A673 (cell line): ENCODE measurements around the gene GRB10. TPM values are rescaled to one million over a fixed set of nuclear protein-coding genes. Genes with fewer than 3 reads are reported as not detected.

Experiments
- BruUV-seq: library from RNA; stranded (reverse); fragments of 400-500 nt; replicated peaks from 2 replicates; lab custom pipeline; 2021; lab: Mats Ljungman, UMichigan
- CTCF ChIA-PET: fragments of 300-600 bp; sonication (Branson Sonifier 250); formaldehyde crosslinking; loops from one replicate; lab custom pipeline; 2022; ENCODE audit warnings: antibody characterized with exemption; lab: Charles Lee
- POLR2A ChIA-PET: fragments of 300-600 bp; sonication (Branson Sonifier 250); formaldehyde crosslinking; loops from one replicate; lab custom pipeline; 2022; ENCODE audit warnings: antibody characterized with exemption; ENCODE audit not compliant: low non-redundant PET; lab: Charles Lee
- DNase-seq: peaks from one replicate; pipeline ENCODE4 v3.0.0-alpha.2; 2015; ENCODE audit warnings: low spot score
- H3K27ac ChIP-seq: fragments of 200-600 bp; sonication (generic); 2 replicates; pipeline ENCODE4 v1.5.1; 2016; ENCODE audit warnings: mixed run types, low read depth, mild to moderate bottlenecking, mixed read lengths, antibody characterized with exemption, low read length; ENCODE audit not compliant: poor library complexity, severe bottlenecking
- H3K27me3 ChIP-seq: fragments of 200-600 bp; sonication (generic); replicated peaks from 2 replicates; pipeline ENCODE4 v1.6.1; 2017; ENCODE audit warnings: mixed run types, low read depth, mild to moderate bottlenecking, mixed read lengths, antibody characterized with exemption, low read length; ENCODE audit not compliant: insufficient read depth, poor library complexity
- H3K36me3 ChIP-seq: fragments of 200-600 bp; sonication (generic); 2 replicates; pipeline ENCODE4 v1.6.1; 2016; ENCODE audit warnings: mixed run types, mild to moderate bottlenecking, mixed read lengths, antibody characterized with exemption, low read length; ENCODE audit not compliant: insufficient read depth, poor library complexity, severe bottlenecking
- H3K4me1 ChIP-seq: fragments of 200-600 bp; sonication (generic); 2 replicates; pipeline ENCODE4 v1.6.1; 2017; ENCODE audit warnings: mixed run types, mild to moderate bottlenecking, mixed read lengths, antibody characterized with exemption, low read length; ENCODE audit not compliant: insufficient read depth, poor library complexity, severe bottlenecking
- H3K4me3 ChIP-seq: fragments of 200-600 bp; sonication (generic); 2 replicates; pipeline ENCODE4 v1.5.1; 2016; ENCODE audit warnings: low read depth, mixed run types, mild to moderate bottlenecking, mixed read lengths, low read length; ENCODE audit not compliant: poor library complexity, severe bottlenecking
- H3K9me3 ChIP-seq: fragments of 200-600 bp; sonication (generic); 2 replicates; pipeline ENCODE4 v1.6.1; 2016; ENCODE audit warnings: mixed run types, low read depth, mild to moderate bottlenecking, mixed read lengths, antibody characterized with exemption, low read length; ENCODE audit not compliant: poor library complexity, severe bottlenecking
- EZH2 ChIP-seq: fragments of 200-600 bp; sonication (generic); IDR thresholded peaks from 2 replicates; pipeline ENCODE4 v1.6.1; 2017; ENCODE audit warnings: borderline replicate concordance, low read depth, mild to moderate bottlenecking, mixed read lengths, antibody characterized with exemption, low read length; ENCODE audit not compliant: poor library complexity, severe bottlenecking
- intact Hi-C: fragments of 100-400 bp; cut with micrococcal nuclease; formaldehyde crosslinking; loops from one replicate; pipeline ENCODE4 v1.10.0; 2022; ENCODE audit not compliant: unreplicated experiment
- total RNA-seq: library from RNA; stranded (reverse); gene quantifications from 2 replicates; pipeline ENCODE4 v1.2.3, GENCODE V29; 2021
- TF ChIP-seq, protein P1 (sequence below): fragments of 300-800, 200-600 bp; sonication (generic); conservative IDR thresholded peaks from 2 replicates; pipeline ENCODE4 v1.5.1; 2017; ENCODE audit warnings: low read depth, mild to moderate bottlenecking, antibody characterized with exemption, low read length, moderate library complexity, mixed read lengths

The GRB10 gene
- total RNA-seq, 1 experiment from 2014 or later: 0.41 TPM

DNA sequence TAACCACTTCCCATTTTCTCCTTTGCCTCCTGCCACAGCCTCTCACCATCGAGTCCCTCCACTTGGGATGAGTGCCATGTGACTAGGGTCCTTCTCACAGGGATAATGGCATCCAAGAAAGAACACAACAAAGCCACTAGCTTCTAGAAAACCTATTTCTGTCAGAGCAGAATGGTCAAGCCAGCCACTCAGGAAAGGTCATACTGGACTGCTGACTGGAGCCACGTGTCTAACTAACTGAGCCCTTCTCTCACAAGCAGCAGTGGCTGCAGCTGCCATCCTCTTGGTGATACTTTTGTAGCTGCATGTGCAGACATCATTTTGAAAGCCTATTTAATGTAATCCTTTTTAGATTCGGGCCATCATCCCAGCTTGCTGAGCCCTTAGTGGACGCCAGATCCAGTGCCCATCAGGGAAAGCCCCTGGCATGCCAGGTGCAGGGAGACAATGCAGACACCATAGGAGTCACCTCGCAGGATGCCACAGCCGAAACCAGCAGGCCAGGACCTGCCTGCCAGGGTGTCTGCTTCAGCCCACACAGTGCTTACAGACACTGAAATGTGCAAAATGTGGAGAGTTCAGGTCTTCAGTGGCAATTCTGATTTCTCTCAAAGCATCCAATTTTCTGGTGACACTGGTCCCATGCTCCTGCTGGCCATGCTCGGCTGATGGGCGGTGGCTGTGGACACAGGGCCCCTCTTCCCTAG is 119.1 kb downstream of the GRB10 start:
- CTCF ChIA-PET: no interaction called here
- POLR2A ChIA-PET: no interaction called here
- DNase-seq: no peak
- no peak overlapping the region for H3K27ac ChIP-seq
- BruUV-seq: no TSS peak
- intact Hi-C loops: no loop called here
- no peaks in the 10 kb centered on the region for H3K36me3 ChIP-seq
- H3K27me3 ChIP-seq: no peaks in the 10 kb centered on the region
- no peaks in the 10 kb centered on the region for H3K9me3 ChIP-seq
- no peak for TF ChIP-seq EZH2
- TF ChIP-seq, protein P1, sequence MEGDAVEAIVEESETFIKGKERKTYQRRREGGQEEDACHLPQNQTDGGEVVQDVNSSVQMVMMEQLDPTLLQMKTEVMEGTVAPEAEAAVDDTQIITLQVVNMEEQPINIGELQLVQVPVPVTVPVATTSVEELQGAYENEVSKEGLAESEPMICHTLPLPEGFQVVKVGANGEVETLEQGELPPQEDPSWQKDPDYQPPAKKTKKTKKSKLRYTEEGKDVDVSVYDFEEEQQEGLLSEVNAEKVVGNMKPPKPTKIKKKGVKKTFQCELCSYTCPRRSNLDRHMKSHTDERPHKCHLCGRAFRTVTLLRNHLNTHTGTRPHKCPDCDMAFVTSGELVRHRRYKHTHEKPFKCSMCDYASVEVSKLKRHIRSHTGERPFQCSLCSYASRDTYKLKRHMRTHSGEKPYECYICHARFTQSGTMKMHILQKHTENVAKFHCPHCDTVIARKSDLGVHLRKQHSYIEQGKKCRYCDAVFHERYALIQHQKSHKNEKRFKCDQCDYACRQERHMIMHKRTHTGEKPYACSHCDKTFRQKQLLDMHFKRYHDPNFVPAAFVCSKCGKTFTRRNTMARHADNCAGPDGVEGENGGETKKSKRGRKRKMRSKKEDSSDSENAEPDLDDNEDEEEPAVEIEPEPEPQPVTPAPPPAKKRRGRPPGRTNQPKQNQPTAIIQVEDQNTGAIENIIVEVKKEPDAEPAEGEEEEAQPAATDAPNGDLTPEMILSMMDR: no peak
- H3K4me3 ChIP-seq: no peak overlapping the region
- H3K4me1 ChIP-seq: no peaks in the 10 kb centered on the region

DNA sequence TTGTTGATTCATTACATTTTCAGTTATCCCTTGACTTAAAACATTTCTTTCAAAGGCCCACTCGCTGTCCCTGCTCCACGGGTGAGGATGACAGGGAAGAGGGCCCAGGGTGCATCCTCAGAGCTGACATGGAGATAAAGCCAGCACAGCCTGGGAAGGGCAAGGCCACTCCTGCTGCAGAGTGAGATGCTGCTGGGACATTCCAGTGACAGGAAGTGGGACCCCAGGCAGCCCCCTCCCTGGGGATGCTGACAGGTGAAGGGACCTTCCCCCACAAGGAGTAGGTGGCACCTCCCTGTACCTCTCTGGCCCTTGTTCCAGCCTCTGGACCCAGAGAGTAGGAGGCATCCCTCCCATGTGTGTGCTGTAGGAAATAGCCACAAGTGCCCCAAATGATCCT is 119.7 kb downstream of the GRB10 start:
- H3K36me3 ChIP-seq: no peaks in the 10 kb centered on the region
- H3K27me3 ChIP-seq: peaks cover under 1% of the 10 kb centered on the region
- DNase-seq: no peak
- no peak overlapping the region for H3K4me3 ChIP-seq
- ChIA-PET POLR2A (no interaction called here), CTCF (no interaction called here)
- no peaks in the 10 kb centered on the region for H3K9me3 ChIP-seq
- H3K27ac ChIP-seq: no peak overlapping the region
- intact Hi-C loops: no loop called here
- no peaks in the 10 kb centered on the region for H3K4me1 ChIP-seq
- no TSS peak for BruUV-seq
- TF ChIP-seq EZH2: no peak
- TF ChIP-seq, protein P1: no peak

DNA sequence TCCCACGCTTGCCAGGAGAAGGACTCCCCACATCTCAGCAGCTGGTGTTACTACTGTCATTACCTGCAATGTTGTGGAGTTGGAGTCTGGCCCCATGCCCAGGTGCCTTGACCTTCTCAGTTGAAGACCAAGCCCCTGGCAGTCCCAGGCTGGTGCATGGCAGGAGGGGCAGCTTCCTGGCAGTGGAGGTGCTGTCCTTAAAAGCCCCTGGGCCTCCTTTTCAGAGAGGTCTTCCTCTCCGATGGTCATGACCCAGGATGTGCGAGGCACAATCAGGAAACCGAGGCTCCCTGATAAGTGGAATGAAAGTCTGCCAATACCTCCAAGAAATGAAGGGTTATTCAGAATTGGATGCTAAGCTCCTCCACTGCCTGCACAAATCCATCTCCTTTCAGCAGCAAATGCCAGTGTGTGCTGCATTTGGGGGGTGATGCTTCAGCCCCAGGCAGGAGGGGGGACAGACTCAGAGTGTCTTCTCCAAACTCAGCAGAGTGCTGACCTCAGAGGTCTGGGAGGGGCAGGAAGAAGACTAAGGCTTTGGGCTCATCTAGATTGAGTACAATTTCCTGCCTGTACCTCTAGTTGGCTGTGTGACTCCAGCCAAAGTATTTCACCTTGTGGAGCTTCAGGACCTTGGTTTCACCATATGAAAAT is 120.5 kb downstream of the GRB10 start:
- H3K27me3 ChIP-seq: peaks cover 6% of the 10 kb centered on the region
- H3K9me3 ChIP-seq: no peaks in the 10 kb centered on the region
- TF ChIP-seq, protein P1: no peak
- TF ChIP-seq EZH2: no peak
- POLR2A ChIA-PET: no interaction called here
- intact Hi-C loops: no loop called here
- no TSS peak for BruUV-seq
- CTCF ChIA-PET: no interaction called here
- no peak for DNase-seq
- no peak overlapping the region for H3K27ac ChIP-seq
- H3K36me3 ChIP-seq: no peaks in the 10 kb centered on the region
- H3K4me3 ChIP-seq: no peak overlapping the region
- no peaks in the 10 kb centered on the region for H3K4me1 ChIP-seq
